HepG2 (cell line): ENCODE results near the gene KRTAP5-4. TPM values are rescaled to one million over a fixed set of nuclear protein-coding genes. Genes with fewer than 3 reads are reported as not detected.

Source experiments
- ATAC-seq: fragments of 200-7000 bp; cut with Tn5 transposase; 3 replicates; pipeline ENCODE4 v1.9.1; 2020; ENCODE audit warnings: mild to moderate bottlenecking, moderate library complexity
- BruUV-seq: library from RNA; stranded (reverse); fragments of 400-500 nt; replicated peaks from 2 replicates; lab custom pipeline; 2021; lab: Mats Ljungman, UMichigan
- CTCF ChIA-PET: fragments of 300-600 bp; formaldehyde crosslinking; extraction: SDS; loops from one replicate; lab custom pipeline; 2021; ENCODE audit warnings: low total read pairs, inconsistent platforms, low intra/inter-chr PET ratio; lab: Yijun Ruan, JAX
- POLR2A ChIA-PET: fragments of 350-600 bp; sonication (Branson Sonifier 250); formaldehyde crosslinking; loops from one replicate; lab custom pipeline; 2020; ENCODE audit warnings: antibody characterized with exemption, inconsistent platforms; lab: Yijun Ruan, JAX
- DNase-seq: peaks from one replicate; pipeline ENCODE4 v3.0.0-alpha.2; 2015; ENCODE audit warnings: low spot score
- FAIRE-seq: peaks from 3 replicates; lab custom pipeline; 2011; peaks lifted over from hg19 to GRCh38; lab: Jason Lieb, UNC
- H2AFZ ChIP-seq: one replicate; pipeline ENCODE4 v1.6.1; 2011; ENCODE audit warnings: low read length, inconsistent platforms
- H3K27ac ChIP-seq: fragments of 300-600 bp; 3 replicates; pipeline ENCODE4 v1.8.0; 2011; ENCODE audit warnings: mixed run types, mild to moderate bottlenecking, mixed read lengths, low read length, inconsistent platforms; ENCODE audit not compliant: insufficient read depth; ENCODE audit errors: extremely low read length
- H3K27me3 ChIP-seq, 2 experiments: fragments of 200-600 bp in 1 of 2; 2 replicates in 1 of 2; 3 replicates in 1 of 2; pipeline versions ENCODE4 v1.6.0 to v1.8.0; 2011; ENCODE audit warnings: low read length in 2 of 2, mild to moderate bottlenecking in 2 of 2, moderate library complexity in 2 of 2, inconsistent platforms in 1 of 2; ENCODE audit not compliant: insufficient read depth in 2 of 2, control insufficient read depth in 1 of 2
- H3K36me3 ChIP-seq, 2 experiments: fragments of 200-600 bp in 1 of 2; replicated peaks in 1 of 2; 2 replicates in 1 of 2; 3 replicates in 1 of 2; pipeline versions ENCODE4 v1.5.1 to v1.8.0; 2011; ENCODE audit warnings: low read length in 2 of 2, inconsistent platforms in 1 of 2; ENCODE audit not compliant: insufficient read depth in 2 of 2, control insufficient read depth in 1 of 2
- H3K4me1 ChIP-seq: 2 replicates; pipeline ENCODE4 v1.5.1; 2012; ENCODE audit warnings: low read length, inconsistent platforms; ENCODE audit not compliant: insufficient read depth
- H3K4me2 ChIP-seq: 2 replicates; pipeline ENCODE4 v1.6.0; 2011; ENCODE audit warnings: low read depth, low read length, inconsistent platforms
- H3K4me3 ChIP-seq, 3 experiments: fragments of 200-600 bp in 1 of 3; sonication (generic), shearing (Covaris generic) in 1 of 3; replicated peaks in 1 of 3; 2 replicates each; pipeline ENCODE4 v1.5.1; 2011 to 2016; ENCODE audit warnings: low read length in 3 of 3, inconsistent platforms in 2 of 3, low read depth in 2 of 3, mild to moderate bottlenecking in 2 of 3, control low read depth in 1 of 3, mixed read lengths in 1 of 3; ENCODE audit not compliant: insufficient read depth in 1 of 3
- H3K79me2 ChIP-seq: one replicate; pipeline ENCODE4 v1.6.1; 2011; ENCODE audit warnings: low read length, inconsistent platforms; ENCODE audit not compliant: insufficient read depth
- H3K9ac ChIP-seq: 2 replicates; pipeline ENCODE4 v1.6.0; 2011; ENCODE audit warnings: mild to moderate bottlenecking, low read depth, low read length, inconsistent platforms; ENCODE audit not compliant: insufficient read depth
- H3K9me3 ChIP-seq: 2 replicates; pipeline ENCODE4 v1.5.1; 2012; ENCODE audit warnings: mild to moderate bottlenecking, low read length
- H4K20me1 ChIP-seq: 2 replicates; pipeline ENCODE4 v1.6.0; 2011; ENCODE audit warnings: inconsistent platforms, mild to moderate bottlenecking, low read length, moderate library complexity; ENCODE audit not compliant: insufficient read depth
- SP1 ChIP-seq, 2 experiments: fragments of 450-650 bp in 1 of 2; sonication (generic) in 1 of 2; formaldehyde crosslinking in 1 of 2; IDR thresholded peaks; 2 replicates each; pipeline versions ENCODE4 v1.4.0 to v1.6.1; 2016 to 2020; ENCODE audit warnings: missing genetic modification reagents in 1 of 2
- ZFX ChIP-seq: sonication (generic); formaldehyde crosslinking; IDR thresholded peaks from 2 replicates; pipeline ENCODE4 v1.4.0; 2020; ENCODE audit warnings: mild to moderate bottlenecking, low read depth, missing genetic modification reagents, moderate library complexity
- ZNF672 ChIP-seq: sonication (generic); formaldehyde crosslinking; IDR thresholded peaks from 2 replicates; pipeline ENCODE4 v1.8.1; 2022; ENCODE audit warnings: missing genetic modification reagents
- WGBS: methylation state at CpG from one replicate; pipeline ENCODE4 v1.1.6; 2017; ENCODE audit warnings: low lambda C conversion rate; 5-methylcytosine and 5-hydroxymethylcytosine counted together
- in situ Hi-C: cut with HindIII; loops from 2 replicates; pipeline ENCODE4 v1.10.0; 2017; ENCODE audit warnings: low pct_unique_long_range_greater_than_20kb; ENCODE audit not compliant: extremely low pct_ligation_motif_present
- intact Hi-C: fragments of 100-400 bp; cut with micrococcal nuclease; formaldehyde crosslinking; loops from one replicate; pipeline ENCODE4 v1.10.0; 2022; ENCODE audit not compliant: unreplicated experiment
- polyA plus RNA-seq, 8 experiments: library from polyadenylated mRNA; depleted of rRNA in 3 of 8; stranded (reverse) in 7 of 8; unstranded in 1 of 8; fragments of >200 nt; fragmentation: Illumina TruSeq in 4 of 8; extraction: Trizol in 4 of 8; gene quantifications; 2 replicates each; pipeline versions ENCODE4 v1.2.1 to v1.2.3, GENCODE V29; 2011 to 2016; ENCODE audit warnings: low read depth in 4 of 8, missing spikeins in 1 of 8, mixed read lengths in 1 of 8; ENCODE audit not compliant: insufficient read depth in 1 of 8
- total RNA-seq, 5 experiments: library from RNA; depleted of rRNA; stranded (reverse); fragments of >200 nt; fragmentation: Illumina TruSeq; extraction: Trizol; gene quantifications; 2 replicates each; pipeline ENCODE4 v1.2.3, GENCODE V29; 2016; ENCODE audit warnings: low read depth in 1 of 5
- TF ChIP-seq, protein P1 (sequence below): sonication (generic); formaldehyde crosslinking; IDR thresholded peaks from 2 replicates; pipeline ENCODE4 v1.5.0; 2020; ENCODE audit warnings: missing genetic modification reagents
- TF ChIP-seq, protein P2 (sequence below): sonication (generic); formaldehyde crosslinking; IDR thresholded peaks from 2 replicates; pipeline ENCODE4 v1.4.0; 2020; ENCODE audit warnings: missing genetic modification reagents, borderline replicate concordance

Gene KRTAP5-4
- total and polyA plus RNA-seq, 2 of the 13 experiments (the other 11 are each of a cell fraction or from before 2014, with no cell fraction given) = not detected

DNA sequence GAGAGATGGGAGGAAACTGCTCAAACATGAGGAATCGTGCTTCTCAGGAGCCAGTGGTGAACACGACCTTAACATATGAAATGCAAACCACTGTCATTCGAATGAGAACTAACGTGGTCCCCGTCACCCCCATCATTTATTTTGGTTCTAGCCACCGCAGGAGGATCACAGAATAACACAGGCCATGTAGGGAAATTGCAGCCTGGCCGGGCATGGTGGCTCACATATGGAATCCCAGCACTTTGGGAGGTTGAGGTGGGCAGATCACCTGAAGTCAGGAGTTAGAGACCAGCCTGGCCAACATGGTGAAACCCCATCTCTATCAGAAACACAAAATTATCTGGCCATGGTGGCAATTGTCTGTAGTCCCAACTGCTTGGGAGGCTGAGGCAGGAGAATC is 34.7 kb upstream of the KRTAP5-4 start:
- BruUV-seq = no TSS peak
- in situ Hi-C loops = loop anchor here (5.0 kb wide), 3 partner anchors 36 to 496 kb away; partner anchors contain the start of gene SYT8
- Histone ChIP-seq H3K27me3 (no peaks in the 10 kb centered on the region), H3K9ac (no peak overlapping the region), H3K4me1 (peaks cover 90% of the 10 kb centered on the region), H4K20me1 (no peaks in the 10 kb centered on the region), H3K27ac (peak overlapping the region; percentile 4)
- ATAC-seq (no peak), FAIRE-seq (no peak)
- WGBS = 98% methylated on average over 6 of the region's 7 CpGs
- intact Hi-C loops = no loop called here
- no peak for TF ChIP-seq ZFX (CRISPR knock-in tag)
- no peak for TF ChIP-seq SP1 (IDR thresholded peaks at IDR 0.05)
- TF ChIP-seq SP1 (CRISPR knock-in tag; IDR thresholded peaks at IDR 0.05) = no peak
- TF ChIP-seq, protein P1, sequence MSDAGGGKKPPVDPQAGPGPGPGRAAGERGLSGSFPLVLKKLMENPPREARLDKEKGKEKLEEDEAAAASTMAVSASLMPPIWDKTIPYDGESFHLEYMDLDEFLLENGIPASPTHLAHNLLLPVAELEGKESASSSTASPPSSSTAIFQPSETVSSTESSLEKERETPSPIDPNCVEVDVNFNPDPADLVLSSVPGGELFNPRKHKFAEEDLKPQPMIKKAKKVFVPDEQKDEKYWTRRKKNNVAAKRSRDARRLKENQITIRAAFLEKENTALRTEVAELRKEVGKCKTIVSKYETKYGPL (CRISPR knock-in tag) = no peak
- TF ChIP-seq ZNF672 = no peak
- TF ChIP-seq, protein P2, sequence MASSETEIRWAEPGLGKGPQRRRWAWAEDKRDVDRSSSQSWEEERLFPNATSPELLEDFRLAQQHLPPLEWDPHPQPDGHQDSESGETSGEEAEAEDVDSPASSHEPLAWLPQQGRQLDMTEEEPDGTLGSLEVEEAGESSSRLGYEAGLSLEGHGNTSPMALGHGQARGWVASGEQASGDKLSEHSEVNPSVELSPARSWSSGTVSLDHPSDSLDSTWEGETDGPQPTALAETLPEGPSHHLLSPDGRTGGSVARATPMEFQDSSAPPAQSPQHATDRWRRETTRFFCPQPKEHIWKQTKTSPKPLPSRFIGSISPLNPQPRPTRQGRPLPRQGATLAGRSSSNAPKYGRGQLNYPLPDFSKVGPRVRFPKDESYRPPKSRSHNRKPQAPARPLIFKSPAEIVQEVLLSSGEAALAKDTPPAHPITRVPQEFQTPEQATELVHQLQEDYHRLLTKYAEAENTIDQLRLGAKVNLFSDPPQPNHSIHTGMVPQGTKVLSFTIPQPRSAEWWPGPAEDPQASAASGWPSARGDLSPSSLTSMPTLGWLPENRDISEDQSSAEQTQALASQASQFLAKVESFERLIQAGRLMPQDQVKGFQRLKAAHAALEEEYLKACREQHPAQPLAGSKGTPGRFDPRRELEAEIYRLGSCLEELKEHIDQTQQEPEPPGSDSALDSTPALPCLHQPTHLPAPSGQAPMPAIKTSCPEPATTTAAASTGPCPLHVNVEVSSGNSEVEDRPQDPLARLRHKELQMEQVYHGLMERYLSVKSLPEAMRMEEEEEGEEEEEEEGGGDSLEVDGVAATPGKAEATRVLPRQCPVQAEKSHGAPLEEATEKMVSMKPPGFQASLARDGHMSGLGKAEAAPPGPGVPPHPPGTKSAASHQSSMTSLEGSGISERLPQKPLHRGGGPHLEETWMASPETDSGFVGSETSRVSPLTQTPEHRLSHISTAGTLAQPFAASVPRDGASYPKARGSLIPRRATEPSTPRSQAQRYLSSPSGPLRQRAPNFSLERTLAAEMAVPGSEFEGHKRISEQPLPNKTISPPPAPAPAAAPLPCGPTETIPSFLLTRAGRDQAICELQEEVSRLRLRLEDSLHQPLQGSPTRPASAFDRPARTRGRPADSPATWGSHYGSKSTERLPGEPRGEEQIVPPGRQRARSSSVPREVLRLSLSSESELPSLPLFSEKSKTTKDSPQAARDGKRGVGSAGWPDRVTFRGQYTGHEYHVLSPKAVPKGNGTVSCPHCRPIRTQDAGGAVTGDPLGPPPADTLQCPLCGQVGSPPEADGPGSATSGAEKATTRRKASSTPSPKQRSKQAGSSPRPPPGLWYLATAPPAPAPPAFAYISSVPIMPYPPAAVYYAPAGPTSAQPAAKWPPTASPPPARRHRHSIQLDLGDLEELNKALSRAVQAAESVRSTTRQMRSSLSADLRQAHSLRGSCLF = no peak
- TF ChIP-seq, all 625 proteins: peak for 0
- Histone ChIP-seq H3K9me3 (no peaks in the 10 kb centered on the region), H2AFZ (no peak overlapping the region), H3K79me2 (no peaks in the 10 kb centered on the region), H3K4me2 (no peak overlapping the region), H3K36me3 (no peaks in the 10 kb centered on the region), H3K4me3 (no peak overlapping the region)
- ChIA-PET CTCF (no interaction called here), POLR2A (no interaction called here)
- DNase-seq = no peak
